GM18511 (cell line): ENCODE data around the gene ZNF333.
"Not testable (repeated sequence)": the region's sequence is repeated elsewhere in the genome, so short reads cannot be mapped to it uniquely, and the experiment has no call there.

Experiments
- ATAC-seq: cut with Tn5 transposase; IDR thresholded peaks from one replicate; pipeline ENCODE4 v1.9.1; 2021; ENCODE audit warnings: mild to moderate bottlenecking, moderate library complexity; ENCODE audit not compliant: unreplicated experiment

ZNF333 gene

GRCh38 chr19:14695471-14695870 is 5.6 kb downstream of the ZNF333 start:
- ATAC-seq, result no peak

GRCh38 chr19:14699641-14700040 is 9.8 kb downstream of the ZNF333 start:
- ATAC-seq, result no peak

GRCh38 chr19:14700711-14701375 is 11.0 kb downstream of the ZNF333 start:
- no peak for ATAC-seq

DNA sequence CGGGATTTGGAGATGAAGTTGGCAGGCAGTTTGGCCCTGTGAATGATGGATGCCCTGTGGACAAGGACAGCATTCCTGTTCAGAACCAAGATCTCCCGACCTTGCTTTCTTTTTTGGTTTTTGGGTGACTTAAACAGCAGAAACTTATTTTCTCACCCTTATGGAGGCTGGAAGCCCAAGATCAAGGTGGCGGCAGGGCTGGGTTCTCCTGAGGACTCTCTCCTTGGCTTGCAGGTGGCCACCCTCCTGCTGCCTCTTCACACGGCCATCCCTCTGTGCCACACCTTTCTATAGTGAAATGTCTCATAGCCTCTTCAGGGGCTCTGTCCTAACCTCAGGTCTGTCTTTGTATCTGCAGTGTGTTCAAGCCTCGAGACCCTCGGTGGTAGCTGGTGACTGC is 14.0 kb downstream of the ZNF333 start:
- no peak for ATAC-seq

GRCh38 chr19:14704450-14704849 is 14.6 kb downstream of the ZNF333 start:
- no peak for ATAC-seq

GRCh38 chr19:14715841-14716240 is 26.0 kb downstream of the ZNF333 start:
- no peak for ATAC-seq

DNA sequence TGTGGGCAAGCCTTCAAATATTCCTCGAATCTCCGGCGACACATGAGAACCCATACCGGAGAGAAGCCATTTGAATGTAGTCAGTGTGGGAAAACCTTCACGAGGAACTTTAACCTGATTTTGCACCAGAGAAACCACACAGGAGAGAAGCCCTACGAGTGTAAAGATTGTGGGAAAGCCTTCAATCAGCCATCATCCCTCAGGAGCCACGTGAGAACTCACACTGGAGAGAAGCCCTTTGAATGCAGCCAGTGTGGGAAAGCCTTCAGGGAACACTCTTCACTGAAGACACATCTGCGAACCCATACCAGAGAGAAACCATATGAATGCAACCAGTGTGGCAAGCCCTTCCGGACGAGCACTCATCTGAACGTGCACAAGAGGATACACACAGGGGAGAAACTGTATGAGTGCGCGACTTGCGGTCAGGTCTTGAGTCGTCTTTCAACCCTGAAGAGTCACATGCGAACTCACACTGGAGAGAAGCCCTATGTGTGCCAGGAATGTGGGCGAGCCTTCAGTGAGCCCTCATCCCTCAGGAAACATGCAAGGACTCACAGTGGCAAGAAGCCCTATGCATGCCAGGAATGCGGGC is 28.8 kb downstream of the ZNF333 start:
- no peak for ATAC-seq

GRCh38 chr19:14719162-14719561 is 29.3 kb downstream of the ZNF333 start:
- ATAC-seq, result no peak

DNA sequence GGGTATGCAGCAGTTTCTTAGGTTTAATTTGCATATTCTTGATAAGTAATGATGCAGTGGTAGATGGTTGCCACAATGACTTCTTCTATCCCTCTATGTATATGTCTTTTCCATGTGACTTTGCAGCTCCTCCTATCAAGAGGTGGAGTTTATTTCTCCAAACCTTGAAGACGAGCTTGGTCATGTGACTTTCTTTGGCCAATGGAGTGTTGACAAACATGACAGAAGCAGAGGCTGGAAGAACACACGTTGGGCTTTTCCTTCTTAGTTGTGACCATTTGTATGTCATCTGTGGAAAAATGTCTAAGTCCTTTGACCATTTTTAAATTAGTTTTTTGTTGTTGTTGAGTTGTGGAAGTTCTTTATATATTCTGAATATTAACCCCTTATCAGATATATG is 32.3 kb downstream of the ZNF333 start:
- no peak for ATAC-seq

GRCh38 chr19:14728595-14728994 is 38.7 kb downstream of the ZNF333 start:
- ATAC-seq, result no peak

DNA sequence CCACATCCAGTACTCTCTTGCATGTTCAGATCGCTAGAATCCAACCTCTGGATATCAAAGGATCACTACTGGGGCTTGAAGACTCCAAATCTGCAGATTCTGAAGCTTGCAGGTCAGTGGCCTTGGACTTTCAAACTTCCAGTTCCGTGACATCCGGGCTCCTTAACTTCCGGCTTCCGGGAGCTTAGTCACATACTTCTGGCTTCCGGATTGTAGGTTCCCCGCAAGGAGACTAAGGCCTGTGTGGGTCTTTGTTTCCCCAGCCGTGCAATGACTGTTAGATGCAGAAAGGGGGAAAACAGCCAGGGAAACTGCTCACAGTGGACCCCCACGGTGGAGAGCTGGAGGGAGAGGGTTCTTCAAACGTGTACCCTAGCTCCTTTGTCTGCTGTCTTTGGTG is 41.4 kb downstream of the ZNF333 start:
- ATAC-seq, result no peak

- no peak for ATAC-seq
Measured at GRCh38 chr19:14732510-14732909, 42.7 kb downstream of the ZNF333 start.

DNA sequence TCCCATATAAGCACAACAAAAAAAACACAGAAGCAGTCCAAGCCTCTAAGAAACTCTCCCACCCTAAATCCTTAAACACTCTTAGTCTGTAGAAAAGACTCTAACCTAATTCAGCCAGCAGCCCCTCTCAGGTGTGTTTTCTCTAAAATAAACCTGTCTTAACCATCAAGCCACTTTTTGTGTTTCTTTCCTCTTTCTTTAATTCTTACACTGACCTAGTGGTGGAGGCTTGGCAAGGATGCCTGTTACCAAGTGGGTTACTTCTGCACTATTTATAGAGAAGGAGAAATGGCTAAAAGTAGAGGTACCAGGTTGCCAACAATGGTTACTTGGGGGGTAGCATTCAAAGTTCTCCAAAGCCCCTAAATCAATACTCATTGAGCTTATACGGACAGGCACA is 43.7 kb downstream of the ZNF333 start:
- ATAC-seq, result no peak

GRCh38 chr19:14735915-14736314 is 46.1 kb downstream of the ZNF333 start:
- ATAC-seq, result no peak

DNA sequence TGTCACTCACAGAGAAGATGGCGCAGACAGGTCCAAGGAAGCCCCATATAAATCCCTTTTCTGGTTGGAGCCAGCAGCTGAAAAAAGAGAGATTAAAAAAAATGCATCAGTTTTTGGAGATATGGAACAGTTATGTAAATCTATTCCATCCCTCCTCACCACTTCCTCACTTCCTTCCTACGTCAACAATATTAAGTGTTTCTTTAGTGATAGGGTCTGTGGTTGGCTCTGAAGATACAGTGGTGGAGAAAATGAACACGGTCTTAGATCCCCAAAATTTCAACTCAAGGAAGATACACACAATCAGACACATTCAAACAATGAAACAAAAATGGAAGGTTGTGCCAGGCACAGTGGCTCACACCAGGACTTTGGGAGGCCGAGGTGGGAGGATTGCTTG is 57.0 kb downstream of the ZNF333 start:
- ATAC-seq, result no peak

DNA sequence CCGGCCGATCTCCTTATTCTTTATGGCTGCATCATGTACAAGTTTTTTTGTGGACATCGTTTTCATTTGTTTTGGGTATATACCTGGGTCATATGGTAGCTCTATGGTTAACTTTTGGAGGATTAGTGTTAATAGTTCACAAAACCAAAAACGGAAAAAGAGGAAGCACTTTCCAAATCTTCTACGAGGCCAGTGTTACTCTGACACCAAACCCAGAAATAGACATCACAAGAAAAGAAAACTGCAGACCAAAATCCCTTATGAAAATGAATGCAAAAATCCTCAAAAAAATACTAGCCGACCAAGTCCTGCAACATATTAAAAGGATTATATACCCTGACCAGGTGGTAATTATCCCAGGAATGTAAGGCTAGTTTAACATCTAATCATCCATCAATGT is 58.8 kb downstream of the ZNF333 start:
- ATAC-seq, result no peak

DNA sequence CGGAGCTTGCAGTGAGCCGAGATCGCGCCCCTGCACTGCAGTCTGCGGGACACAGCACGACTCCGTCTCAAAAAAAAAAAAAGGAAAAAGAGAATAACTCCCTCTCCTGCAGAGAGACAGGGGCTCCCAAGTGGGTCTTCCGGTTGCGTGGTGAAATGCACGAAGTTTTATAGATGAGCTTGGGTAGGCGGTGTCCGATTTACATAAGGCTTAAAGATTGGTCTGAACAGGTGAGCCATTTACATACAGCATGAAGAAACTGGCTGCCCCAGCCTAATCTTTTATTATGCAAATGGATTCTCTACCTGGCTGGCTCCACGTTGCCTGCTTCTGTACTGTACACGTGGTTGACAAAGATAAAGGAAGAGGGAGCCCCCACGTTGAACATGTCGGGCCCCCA is 69.0 kb downstream of the ZNF333 start:
- ATAC-seq, result no peak

GRCh38 chr19:14761607-14762006 is 71.8 kb downstream of the ZNF333 start:
- ATAC-seq, result no peak

DNA sequence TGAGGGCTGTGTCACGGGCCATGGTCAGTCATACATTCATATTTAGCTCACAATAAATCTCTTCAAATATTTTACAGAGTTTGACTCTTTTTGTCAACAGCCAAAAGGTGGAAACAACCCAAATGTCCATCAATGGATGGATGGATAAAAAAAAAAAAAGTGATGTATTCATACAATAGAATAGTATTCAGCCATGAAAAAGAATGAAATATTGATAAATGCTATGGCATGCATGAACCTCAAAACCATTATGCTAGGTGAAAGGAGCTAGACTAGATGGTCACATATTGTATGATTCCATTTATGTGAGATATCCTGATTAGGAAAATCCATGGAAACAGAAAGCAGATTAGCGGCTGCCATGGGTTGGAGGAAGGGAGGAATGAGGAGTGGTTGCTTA is 72.3 kb downstream of the ZNF333 start:
- ATAC-seq, result no peak

GRCh38 chr19:14763497-14764145 is 73.8 kb downstream of the ZNF333 start:
- no peak for ATAC-seq

- no peak for ATAC-seq
Measured at GRCh38 chr19:14764401-14764800, 74.6 kb downstream of the ZNF333 start.

DNA sequence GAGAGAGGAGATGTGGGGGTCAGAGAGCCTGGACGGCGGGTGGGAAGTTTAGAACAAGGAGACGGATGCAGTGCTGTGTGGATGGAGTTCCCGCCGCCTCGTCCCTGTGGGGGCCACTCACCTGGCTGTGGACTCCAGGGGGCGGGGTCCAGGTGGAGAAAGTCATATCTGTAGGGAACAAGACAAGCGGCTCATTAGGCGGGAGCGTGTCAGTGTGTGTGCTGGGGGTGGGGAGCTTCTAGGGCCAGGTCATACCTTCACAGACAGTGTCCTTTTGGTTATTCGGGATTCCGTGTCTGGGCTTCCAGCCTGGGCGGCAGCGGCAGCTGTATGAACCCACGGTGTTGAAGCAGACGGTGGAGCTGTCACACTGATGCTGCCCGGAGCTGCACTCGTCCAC is 75.6 kb downstream of the ZNF333 start:
- ATAC-seq, result not testable (repeated sequence)
